ENCODE results near the gene MRPS18B.

The MRPS18B gene
- 10.1 to 99.6 (median 61.3) reads per million in 9 experiments for total RNA-seq

GRCh38 chr6:30617565-30618269 is at the start of gene MRPS18B:
TSS of gene MRPS18B (plus strand) at chr6:30617840. CDS start at chr6:30617866, 26 bp downstream.
- Mint-ChIP-seq H3K4me3 (peak within 1 kb of the TSS; percentile 95 to 97), H3K27ac (peak within 1 kb of the TSS; percentile 100), H3K9me3 (no peaks in the 10 kb centered on the region), H3K36me3 (ENCODE audit: insufficient read depth) (peaks cover 86% of the 10 kb centered on the region), H3K27me3 (no peaks in the 10 kb centered on the region), H3K4me1 (ENCODE audit: low read depth in 2 of 2) (peaks cover 26 to 30% of the 10 kb centered on the region in 2 donors)
- peak; percentile 74 for ATAC-seq (replicated peaks)
- DNase-seq, result peak; percentile 95 to 98 (median 95)

- ATAC-seq (replicated peaks) (peak; percentile 29), DNase-seq (peak; percentile 28 to 65 (median 29))
- peaks cover 31% of the 10 kb centered on the region for H3K36me3 Mint-ChIP-seq (ENCODE audit: insufficient read depth)
- H3K4me1 Mint-ChIP-seq (ENCODE audit: low read depth in 2 of 2), result peaks cover 31 to 40% of the 10 kb centered on the region in 2 donors
- no peaks in the 10 kb centered on the region for H3K27me3 Mint-ChIP-seq
- H3K27ac Mint-ChIP-seq, result peak overlapping the region in 1 of 2 donors; percentile 33
- H3K4me3 Mint-ChIP-seq, result peak overlapping the region in 1 of 2 donors; percentile 20
- H3K9me3 Mint-ChIP-seq, result no peaks in the 10 kb centered on the region
Measured at GRCh38 chr6:30568245-30568644, 49.4 kb upstream of the MRPS18B start.

- DNase-seq (no peak), ATAC-seq (replicated peaks) (no peak)
- H3K9me3 Mint-ChIP-seq, result no peaks in the 10 kb centered on the region
- no peaks in the 10 kb centered on the region for H3K27me3 Mint-ChIP-seq
- H3K36me3 Mint-ChIP-seq (ENCODE audit: insufficient read depth), result peaks cover 36% of the 10 kb centered on the region
- H3K27ac Mint-ChIP-seq, result peak overlapping the region; percentile 41 to 99
- peak overlapping the region; percentile 90 to 96 for H3K4me3 Mint-ChIP-seq
- H3K4me1 Mint-ChIP-seq (ENCODE audit: low read depth in 2 of 2), result peaks cover 40 to 54% of the 10 kb centered on the region in 2 donors
Measured at GRCh38 chr6:30570263-30570662, 47.4 kb upstream of the MRPS18B start.

GRCh38 chr6:30570740-30571074 is 46.9 kb upstream of the MRPS18B start:
- no peaks in the 10 kb centered on the region for H3K9me3 Mint-ChIP-seq
- H3K36me3 Mint-ChIP-seq (ENCODE audit: insufficient read depth), result peaks cover 37% of the 10 kb centered on the region
- H3K4me1 Mint-ChIP-seq (ENCODE audit: low read depth in 2 of 2), result peaks cover 40 to 54% of the 10 kb centered on the region in 2 donors
- H3K27me3 Mint-ChIP-seq, result no peaks in the 10 kb centered on the region
- peak overlapping the region; percentile 90 to 96 for H3K4me3 Mint-ChIP-seq
- DNase-seq, result no peak
- ATAC-seq (replicated peaks), result peak; percentile 16
- H3K27ac Mint-ChIP-seq, result peak overlapping the region; percentile 96 to 99

GRCh38 chr6:30571075-30571761 is 46.4 kb upstream of the MRPS18B start, which contains the start of gene ABCF1:
TSS of gene ABCF1 (plus strand) at chr6:30571442. CDS start at chr6:30571488, 46 bp downstream.
- DNase-seq (peak; percentile 99 to 100 (median 100)), ATAC-seq (replicated peaks) (peak; percentile 93)
- Mint-ChIP-seq H3K4me3 (peak within 1 kb of the TSS; percentile 90 to 96), H3K4me1 (ENCODE audit: low read depth in 2 of 2) (peaks cover 40 to 54% of the 10 kb centered on the region in 2 donors), H3K36me3 (ENCODE audit: insufficient read depth) (peaks cover 37% of the 10 kb centered on the region), H3K27ac (peak within 1 kb of the TSS; percentile 96 to 99), H3K9me3 (no peaks in the 10 kb centered on the region), H3K27me3 (no peaks in the 10 kb centered on the region)

- Mint-ChIP-seq H3K4me1 (ENCODE audit: low read depth in 2 of 2) (peaks cover 43 to 59% of the 10 kb centered on the region in 2 donors), H3K27me3 (no peaks in the 10 kb centered on the region), H3K36me3 (ENCODE audit: insufficient read depth) (peaks cover 39% of the 10 kb centered on the region)
Measured at GRCh38 chr6:30571762-30572082, 45.9 kb upstream of the MRPS18B start.

GRCh38 chr6:30572148-30572547 is 45.5 kb upstream of the MRPS18B start:
- Mint-ChIP-seq H3K4me1 (ENCODE audit: low read depth in 2 of 2) (peaks cover 45 to 63% of the 10 kb centered on the region in 2 donors), H3K27me3 (no peaks in the 10 kb centered on the region), H3K4me3 (peak overlapping the region; percentile 90 to 96), H3K27ac (peak overlapping the region; percentile 96 to 99), H3K9me3 (no peaks in the 10 kb centered on the region), H3K36me3 (ENCODE audit: insufficient read depth) (peaks cover 40% of the 10 kb centered on the region)
- no peak for ATAC-seq (replicated peaks)
- DNase-seq, result no peak

More at GRCh38 chr6:30571762-30572082, 45.9 kb upstream of the MRPS18B start:
- peak overlapping the region; percentile 96 to 99 for H3K27ac Mint-ChIP-seq
- H3K9me3 Mint-ChIP-seq, result no peaks in the 10 kb centered on the region
- peak overlapping the region; percentile 90 to 96 for H3K4me3 Mint-ChIP-seq
- no peak for ATAC-seq (replicated peaks)
- DNase-seq, result no peak

- H3K4me3 Mint-ChIP-seq, result peak overlapping the region in 1 of 2 donors; percentile 96
- DNase-seq (no peak), ATAC-seq (replicated peaks) (no peak)
- H3K27ac Mint-ChIP-seq, result peak overlapping the region; percentile 78 to 96
- no peaks in the 10 kb centered on the region for H3K27me3 Mint-ChIP-seq
- peaks cover 48% of the 10 kb centered on the region for H3K36me3 Mint-ChIP-seq (ENCODE audit: insufficient read depth)
- H3K9me3 Mint-ChIP-seq, result no peaks in the 10 kb centered on the region
- peaks cover 45 to 67% of the 10 kb centered on the region in 2 donors for H3K4me1 Mint-ChIP-seq (ENCODE audit: low read depth in 2 of 2)
Measured at GRCh38 chr6:30573113-30573512, 44.5 kb upstream of the MRPS18B start.

GRCh38 chr6:30578051-30578450 is 39.6 kb upstream of the MRPS18B start:
- peak overlapping the region in 1 of 2 donors; percentile 30 for H3K27ac Mint-ChIP-seq
- H3K27me3 Mint-ChIP-seq, result no peaks in the 10 kb centered on the region
- ATAC-seq (replicated peaks), result no peak
- no peak for DNase-seq
- H3K4me3 Mint-ChIP-seq, result no peak overlapping the region
- H3K4me1 Mint-ChIP-seq (ENCODE audit: low read depth in 2 of 2), result peaks cover 16 to 36% of the 10 kb centered on the region in 2 donors
- no peaks in the 10 kb centered on the region for H3K9me3 Mint-ChIP-seq
- peaks cover 75% of the 10 kb centered on the region for H3K36me3 Mint-ChIP-seq (ENCODE audit: insufficient read depth)

- Mint-ChIP-seq H3K36me3 (ENCODE audit: insufficient read depth) (peaks cover 94% of the 10 kb centered on the region), H3K4me3 (no peak overlapping the region)
Measured at GRCh38 chr6:30583921-30584320, 33.7 kb upstream of the MRPS18B start.

GRCh38 chr6:30589754-30590358 is 27.8 kb upstream of the MRPS18B start:
- ATAC-seq (replicated peaks) (no peak), DNase-seq (no peak)
- no peaks in the 10 kb centered on the region for H3K9me3 Mint-ChIP-seq
- H3K4me3 Mint-ChIP-seq, result no peak overlapping the region
- H3K27ac Mint-ChIP-seq, result no peak overlapping the region
- peaks cover 83% of the 10 kb centered on the region for H3K36me3 Mint-ChIP-seq (ENCODE audit: insufficient read depth)
- H3K27me3 Mint-ChIP-seq, result no peaks in the 10 kb centered on the region
- peaks cover 6 to 8% of the 10 kb centered on the region in 2 donors for H3K4me1 Mint-ChIP-seq (ENCODE audit: low read depth in 2 of 2)

More at GRCh38 chr6:30583921-30584320, 33.7 kb upstream of the MRPS18B start:
- ATAC-seq (replicated peaks) (no peak), DNase-seq (no peak)
- Mint-ChIP-seq H3K9me3 (no peaks in the 10 kb centered on the region), H3K27ac (peak overlapping the region; percentile 9 to 52), H3K27me3 (no peaks in the 10 kb centered on the region), H3K4me1 (ENCODE audit: low read depth in 2 of 2) (peaks cover 2 to 3% of the 10 kb centered on the region in 2 donors)

GRCh38 chr6:30590509-30590908 is 27.1 kb upstream of the MRPS18B start:
- ATAC-seq (replicated peaks) (no peak), DNase-seq (no peak)
- H3K4me1 Mint-ChIP-seq (ENCODE audit: low read depth in 2 of 2), result peaks cover 6 to 8% of the 10 kb centered on the region in 2 donors
- peaks cover 81% of the 10 kb centered on the region for H3K36me3 Mint-ChIP-seq (ENCODE audit: insufficient read depth)
- H3K27ac Mint-ChIP-seq, result peak overlapping the region in 1 of 2 donors; percentile 62
- H3K27me3 Mint-ChIP-seq, result no peaks in the 10 kb centered on the region
- no peaks in the 10 kb centered on the region for H3K9me3 Mint-ChIP-seq
- no peak overlapping the region for H3K4me3 Mint-ChIP-seq

- DNase-seq (no peak), ATAC-seq (replicated peaks) (no peak)
- peaks cover 76% of the 10 kb centered on the region for H3K36me3 Mint-ChIP-seq (ENCODE audit: insufficient read depth)
- peaks cover 6 to 8% of the 10 kb centered on the region in 2 donors for H3K4me1 Mint-ChIP-seq (ENCODE audit: low read depth in 2 of 2)
- H3K27me3 Mint-ChIP-seq, result no peaks in the 10 kb centered on the region
- no peaks in the 10 kb centered on the region for H3K9me3 Mint-ChIP-seq
- H3K4me3 Mint-ChIP-seq, result no peak overlapping the region
- peak overlapping the region in 1 of 2 donors; percentile 62 for H3K27ac Mint-ChIP-seq
Measured at GRCh38 chr6:30591008-30591407, 26.6 kb upstream of the MRPS18B start.

Data from effector memory CD8-positive, alpha-beta T cell (primary cell).